ENCODE measurements around the gene SMG6.
"Not testable (repeated sequence)": the region's sequence is repeated elsewhere in the genome, so short reads cannot be mapped to it uniquely, and the experiment has no call there.

Gene SMG6

DNA sequence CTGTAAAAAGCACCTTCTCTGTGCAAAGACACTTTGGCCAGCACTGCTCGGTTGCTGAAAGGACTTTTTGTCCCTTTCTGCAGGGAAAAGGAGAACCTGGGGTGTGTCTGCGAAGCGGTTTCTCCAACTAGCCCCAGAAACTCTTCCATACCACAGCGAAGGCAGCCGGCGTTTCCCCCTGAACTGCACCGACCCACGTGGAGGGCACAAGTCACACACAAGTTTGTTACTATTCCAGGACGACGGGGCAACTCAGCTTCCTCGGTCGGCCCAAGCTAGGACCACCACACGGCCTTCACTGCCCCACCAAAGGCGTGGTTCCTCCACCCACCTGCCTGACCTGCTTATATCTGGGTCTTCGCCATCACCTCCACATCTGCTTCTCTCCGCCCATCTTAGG lies 280.3 kb downstream of the SMG6 start:
- H3K4me1 ChIP-seq (ENCODE audit: insufficient read depth, low read length): peaks cover 12% of the 10 kb centered on the region
- no peak overlapping the region for H3K27ac ChIP-seq (ENCODE audit: low read depth, low read length)
- H3K27me3 ChIP-seq (ENCODE audit: insufficient read depth, low read length): peaks cover 98% of the 10 kb centered on the region
- H3K9ac ChIP-seq (ENCODE audit: low read depth, low read length): no peak overlapping the region
- no peak overlapping the region for H3K4me3 ChIP-seq (ENCODE audit: low read length)
- WGBS: 37% methylated on average over 16 of the region's 16 CpGs
- H3K9me3 ChIP-seq (ENCODE audit: insufficient read depth, low read depth, low read length): no peaks in the 10 kb centered on the region
- H3K36me3 ChIP-seq (ENCODE audit: insufficient read depth, low read length): no peaks in the 10 kb centered on the region

DNA sequence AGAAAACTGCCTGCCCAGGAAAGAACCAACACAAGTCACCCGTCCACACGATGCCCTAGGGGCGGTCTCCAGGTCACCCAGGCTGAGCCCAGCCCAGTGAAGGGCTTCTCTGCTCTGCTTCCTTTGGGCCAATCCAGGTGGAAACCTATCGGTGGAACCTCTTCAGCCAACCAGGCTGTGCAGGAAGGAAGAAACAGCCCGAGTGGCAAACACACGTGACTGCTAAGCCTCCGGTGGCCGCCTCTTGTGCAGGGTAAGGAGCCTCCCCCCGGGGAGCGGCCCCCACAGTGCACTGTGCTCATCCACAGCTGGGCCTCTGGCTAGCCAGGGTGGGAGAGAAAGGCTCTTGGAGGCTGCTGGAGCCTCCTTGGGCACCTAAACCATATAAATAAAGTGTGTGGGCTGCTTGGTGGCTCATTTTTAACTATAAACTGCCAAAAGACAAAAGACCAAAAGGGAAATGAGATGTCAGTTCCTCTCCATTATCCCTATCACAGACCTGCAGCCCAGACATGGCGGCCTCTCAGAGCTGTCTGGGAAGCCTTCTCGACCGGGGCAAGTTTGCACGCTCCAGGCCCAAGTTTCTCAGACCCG lies 280.8 kb downstream of the SMG6 start:
- H3K9me3 ChIP-seq (ENCODE audit: insufficient read depth, low read depth, low read length): no peaks in the 10 kb centered on the region
- H3K4me3 ChIP-seq (ENCODE audit: low read length): no peak overlapping the region
- H3K27me3 ChIP-seq (ENCODE audit: insufficient read depth, low read length): peaks cover 98% of the 10 kb centered on the region
- H3K36me3 ChIP-seq (ENCODE audit: insufficient read depth, low read length): no peaks in the 10 kb centered on the region
- peaks cover 12% of the 10 kb centered on the region for H3K4me1 ChIP-seq (ENCODE audit: insufficient read depth, low read length)
- WGBS: 84% methylated on average over 15 of the region's 15 CpGs
- H3K9ac ChIP-seq (ENCODE audit: low read depth, low read length): no peak overlapping the region
- no peak overlapping the region for H3K27ac ChIP-seq (ENCODE audit: low read depth, low read length)

DNA sequence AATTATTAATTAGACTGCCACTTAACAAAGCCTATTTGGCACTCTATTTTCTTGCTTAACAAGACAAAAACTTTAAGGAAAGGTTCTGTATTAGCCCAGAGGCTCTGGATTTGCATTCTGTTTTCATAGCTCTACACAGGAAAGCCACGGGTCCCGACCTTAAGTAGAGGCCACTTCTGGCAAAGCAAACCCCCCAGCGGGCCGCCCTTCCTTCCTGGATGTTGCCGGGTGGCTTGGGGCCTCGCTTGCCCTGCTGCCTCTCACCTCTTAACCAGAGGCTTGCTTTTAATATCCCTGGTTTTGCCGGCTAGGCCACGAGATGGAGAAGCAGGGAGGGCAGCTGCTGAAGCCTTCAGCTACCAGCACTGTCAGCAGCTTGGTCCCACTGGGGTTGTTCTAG lies 282.9 kb downstream of the SMG6 start:
- Histone ChIP-seq H3K9me3 (ENCODE audit: insufficient read depth, low read depth, low read length) (no peaks in the 10 kb centered on the region), H3K9ac (ENCODE audit: low read depth, low read length) (no peak overlapping the region), H3K4me1 (ENCODE audit: insufficient read depth, low read length) (peaks cover 12% of the 10 kb centered on the region), H3K36me3 (ENCODE audit: insufficient read depth, low read length) (no peaks in the 10 kb centered on the region), H3K27ac (ENCODE audit: low read depth, low read length) (no peak overlapping the region), H3K4me3 (ENCODE audit: low read length) (no peak overlapping the region), H3K27me3 (ENCODE audit: insufficient read depth, low read length) (peaks cover 87% of the 10 kb centered on the region)
- WGBS: 66% methylated on average over 8 of the region's 8 CpGs

DNA sequence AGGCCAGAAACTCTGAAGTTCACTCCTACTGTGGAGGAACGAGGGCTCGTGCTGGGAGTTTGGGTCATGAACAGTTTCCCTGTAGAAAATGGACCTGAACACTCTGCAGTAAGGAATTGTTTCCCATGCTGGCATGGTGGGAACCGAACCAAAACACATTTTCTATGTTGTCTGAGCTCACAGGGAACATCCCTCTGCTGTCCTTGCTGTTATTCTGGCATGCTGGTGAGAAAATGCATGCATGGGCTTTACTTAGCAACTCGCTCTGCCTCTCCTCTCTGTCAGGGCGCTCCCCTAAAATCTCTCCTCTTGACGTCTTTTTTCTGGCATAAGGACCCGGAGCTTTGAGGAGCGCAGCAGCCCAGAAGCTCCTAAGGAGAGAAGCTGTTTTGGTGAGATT lies 283.9 kb downstream of the SMG6 start:
- peaks cover 12% of the 10 kb centered on the region for H3K4me1 ChIP-seq (ENCODE audit: insufficient read depth, low read length)
- peaks cover 81% of the 10 kb centered on the region for H3K27me3 ChIP-seq (ENCODE audit: insufficient read depth, low read length)
- H3K9me3 ChIP-seq (ENCODE audit: insufficient read depth, low read depth, low read length): no peaks in the 10 kb centered on the region
- no peaks in the 10 kb centered on the region for H3K36me3 ChIP-seq (ENCODE audit: insufficient read depth, low read length)
- H3K4me3 ChIP-seq (ENCODE audit: low read length): no peak overlapping the region
- H3K9ac ChIP-seq (ENCODE audit: low read depth, low read length): no peak overlapping the region
- WGBS: 90% methylated on average over 8 of the region's 8 CpGs
- no peak overlapping the region for H3K27ac ChIP-seq (ENCODE audit: low read depth, low read length)

DNA sequence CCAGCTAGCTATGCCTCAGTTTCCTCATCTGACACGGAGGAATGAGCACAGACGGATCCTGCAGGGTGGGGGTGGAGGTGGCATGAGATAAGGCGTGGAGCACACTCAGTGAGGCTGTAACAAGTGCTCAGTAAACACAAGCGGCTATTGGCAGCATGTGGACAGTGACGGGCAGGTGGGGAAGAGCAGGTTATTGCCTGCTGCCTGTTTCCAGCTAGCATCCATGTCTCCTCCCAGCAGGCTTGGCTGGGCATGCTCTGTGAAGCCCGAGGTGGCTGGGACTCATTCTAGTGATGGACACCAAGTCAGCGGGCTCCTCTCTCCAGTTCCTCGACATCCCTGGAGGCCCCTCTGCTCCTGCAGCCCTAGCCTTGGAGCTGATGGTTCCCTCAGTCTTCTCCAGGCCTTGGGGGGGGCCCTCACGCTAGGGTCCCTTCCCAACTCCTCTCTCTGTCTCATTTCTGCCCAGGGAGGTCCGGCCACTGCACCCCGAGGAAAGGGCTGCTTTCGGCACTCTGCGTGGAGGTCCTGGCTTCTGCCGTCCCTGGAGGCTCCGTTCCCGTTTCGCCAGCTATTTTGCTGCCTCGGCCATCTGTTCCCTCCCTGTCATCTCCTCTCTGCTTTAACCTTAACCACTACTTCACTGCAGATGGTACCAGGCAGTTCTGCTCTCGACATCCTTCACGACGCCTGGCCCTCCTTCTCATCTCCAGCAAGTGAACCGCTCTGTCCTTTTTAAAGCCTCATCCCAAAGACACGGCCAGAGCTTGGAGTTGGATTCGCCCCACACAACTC lies 284.7 kb downstream of the SMG6 start:
- Histone ChIP-seq H3K9ac (ENCODE audit: low read depth, low read length) (no peak overlapping the region), H3K4me1 (ENCODE audit: insufficient read depth, low read length) (peaks cover 7% of the 10 kb centered on the region), H3K4me3 (ENCODE audit: low read length) (no peak overlapping the region), H3K27me3 (ENCODE audit: insufficient read depth, low read length) (peaks cover 78% of the 10 kb centered on the region), H3K27ac (ENCODE audit: low read depth, low read length) (no peak overlapping the region), H3K36me3 (ENCODE audit: insufficient read depth, low read length) (no peaks in the 10 kb centered on the region), H3K9me3 (ENCODE audit: insufficient read depth, low read depth, low read length) (no peaks in the 10 kb centered on the region)
- 89% methylated on average over 24 of the region's 24 CpGs for WGBS

DNA sequence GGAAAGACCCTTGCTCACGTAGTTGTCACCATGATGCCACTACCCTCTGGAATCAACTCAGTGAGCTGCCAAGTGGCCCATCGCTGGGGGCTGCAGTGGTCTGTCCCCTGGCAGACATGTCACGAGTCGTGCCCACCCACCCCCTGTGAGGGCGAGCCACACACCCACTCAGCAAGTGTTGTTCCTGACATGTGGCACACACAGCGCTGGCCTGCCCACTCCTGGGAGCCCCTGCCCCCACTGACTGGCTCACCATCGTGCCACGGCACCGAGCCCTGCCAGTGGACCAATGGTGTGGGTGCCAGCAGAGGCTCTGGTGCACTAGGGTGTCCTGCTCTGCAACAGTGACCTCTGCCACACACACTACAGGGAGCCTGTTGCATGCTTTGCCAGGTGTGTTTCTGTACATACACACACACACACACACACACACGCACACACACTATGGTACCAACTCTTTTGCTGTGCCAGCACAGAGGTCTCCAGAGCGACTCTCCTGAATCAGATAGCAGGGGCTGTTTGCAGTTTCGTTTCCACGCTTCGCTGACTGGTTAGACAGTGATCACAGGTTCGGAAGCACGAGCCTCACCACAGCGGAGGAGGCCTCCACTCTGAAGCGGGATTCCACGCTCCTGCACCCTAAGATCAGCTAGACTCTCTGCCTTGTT lies 286.2 kb downstream of the SMG6 start:
- H3K9ac ChIP-seq (ENCODE audit: low read depth, low read length): no peak overlapping the region
- H3K27ac ChIP-seq (ENCODE audit: low read depth, low read length): no peak overlapping the region
- peaks cover 68% of the 10 kb centered on the region for H3K27me3 ChIP-seq (ENCODE audit: insufficient read depth, low read length)
- no peaks in the 10 kb centered on the region for H3K4me1 ChIP-seq (ENCODE audit: insufficient read depth, low read length)
- H3K4me3 ChIP-seq (ENCODE audit: low read length): no peak overlapping the region
- WGBS: 92% methylated on average over 19 of the region's 19 CpGs
- H3K9me3 ChIP-seq (ENCODE audit: insufficient read depth, low read depth, low read length): no peaks in the 10 kb centered on the region
- no peaks in the 10 kb centered on the region for H3K36me3 ChIP-seq (ENCODE audit: insufficient read depth, low read length)

DNA sequence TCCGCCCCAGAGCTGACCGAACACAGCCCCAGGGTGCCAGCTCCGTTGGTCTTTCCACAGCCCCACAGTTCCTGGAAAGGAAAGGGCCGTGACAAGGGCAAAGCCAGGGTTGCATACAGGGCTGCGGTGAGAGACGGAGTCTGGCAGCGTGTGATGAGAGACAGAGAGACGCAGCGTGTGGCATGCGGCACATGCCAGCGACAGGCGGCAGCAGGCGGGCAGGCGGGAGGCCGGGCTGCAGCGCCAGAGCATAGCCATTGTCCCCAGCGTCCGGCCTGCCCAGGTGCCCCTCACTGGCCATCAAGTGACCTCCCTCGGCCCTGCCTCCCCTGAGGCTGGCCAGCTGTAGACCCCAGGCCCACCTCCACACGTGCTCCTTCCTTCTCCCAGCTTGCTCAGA lies 287.1 kb downstream of the SMG6 start:
- Histone ChIP-seq H3K4me1 (ENCODE audit: insufficient read depth, low read length) (peaks cover 2% of the 10 kb centered on the region; the same call in 1 of the 2 replicates), H3K4me3 (ENCODE audit: low read length) (no peak overlapping the region), H3K9ac (ENCODE audit: low read depth, low read length) (no peak overlapping the region), H3K9me3 (ENCODE audit: insufficient read depth, low read depth, low read length) (no peaks in the 10 kb centered on the region), H3K36me3 (ENCODE audit: insufficient read depth, low read length) (no peaks in the 10 kb centered on the region), H3K27ac (ENCODE audit: low read depth, low read length) (no peak overlapping the region), H3K27me3 (ENCODE audit: insufficient read depth, low read length) (peaks cover 60% of the 10 kb centered on the region)
- WGBS: 89% methylated on average over 20 of the region's 20 CpGs

DNA sequence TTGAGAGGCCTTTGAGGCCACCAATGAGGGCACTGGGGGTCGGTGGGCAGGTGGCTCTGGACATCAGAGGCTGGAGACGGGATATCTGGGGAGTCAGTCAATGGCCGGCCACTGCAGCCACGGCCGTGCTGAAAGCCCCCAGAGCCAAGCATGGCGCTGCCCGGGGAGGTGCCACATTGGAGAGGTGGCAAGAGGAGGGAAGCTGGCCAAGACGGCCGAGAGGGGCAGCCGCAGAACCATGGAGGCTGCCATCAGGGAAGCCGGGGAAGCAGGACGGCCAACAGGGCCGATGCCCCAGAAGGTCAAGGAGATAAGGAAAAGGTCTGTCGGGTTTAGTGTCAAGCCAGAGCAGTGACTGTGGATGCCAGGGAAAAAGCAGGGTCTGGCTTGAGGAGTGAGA lies 288.3 kb downstream of the SMG6 start:
- H3K27ac ChIP-seq (ENCODE audit: low read depth, low read length): no peak overlapping the region
- H3K9me3 ChIP-seq (ENCODE audit: insufficient read depth, low read depth, low read length): no peaks in the 10 kb centered on the region
- peaks cover 7% of the 10 kb centered on the region; the same call in 1 of the 2 replicates for H3K4me1 ChIP-seq (ENCODE audit: insufficient read depth, low read length)
- WGBS: 92% methylated on average over 14 of the region's 14 CpGs
- H3K9ac ChIP-seq (ENCODE audit: low read depth, low read length): no peak overlapping the region
- H3K4me3 ChIP-seq (ENCODE audit: low read length): no peak overlapping the region
- H3K27me3 ChIP-seq (ENCODE audit: insufficient read depth, low read length): peaks cover 51% of the 10 kb centered on the region
- H3K36me3 ChIP-seq (ENCODE audit: insufficient read depth, low read length): no peaks in the 10 kb centered on the region

DNA sequence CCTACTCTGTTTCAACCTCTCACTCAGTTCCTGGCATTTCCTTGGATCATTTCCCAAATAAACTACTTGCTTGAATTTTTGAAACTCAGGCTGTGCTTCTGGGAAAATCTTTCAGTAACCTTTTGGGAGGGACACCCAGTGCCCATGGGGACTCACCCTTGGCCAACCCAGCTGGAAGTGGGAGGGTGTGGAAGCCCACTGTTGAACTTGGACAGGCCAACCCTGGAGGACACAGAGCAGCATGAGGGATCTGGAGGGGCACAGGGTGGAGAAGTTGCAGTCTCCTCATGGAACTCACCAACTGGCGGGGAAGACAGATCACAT lies 289.6 kb downstream of the SMG6 start:
- WGBS: 91% methylated on average over 1 of the region's 1 CpG
- Histone ChIP-seq H3K27ac (ENCODE audit: low read depth, low read length) (no peak overlapping the region), H3K27me3 (ENCODE audit: insufficient read depth, low read length) (peaks cover 38% of the 10 kb centered on the region), H3K9me3 (ENCODE audit: insufficient read depth, low read depth, low read length) (no peaks in the 10 kb centered on the region), H3K4me3 (ENCODE audit: low read length) (no peak overlapping the region), H3K36me3 (ENCODE audit: insufficient read depth, low read length) (no peaks in the 10 kb centered on the region), H3K9ac (ENCODE audit: low read depth, low read length) (no peak overlapping the region), H3K4me1 (ENCODE audit: insufficient read depth, low read length) (peaks cover 7% of the 10 kb centered on the region; the same call in 1 of the 2 replicates)

DNA sequence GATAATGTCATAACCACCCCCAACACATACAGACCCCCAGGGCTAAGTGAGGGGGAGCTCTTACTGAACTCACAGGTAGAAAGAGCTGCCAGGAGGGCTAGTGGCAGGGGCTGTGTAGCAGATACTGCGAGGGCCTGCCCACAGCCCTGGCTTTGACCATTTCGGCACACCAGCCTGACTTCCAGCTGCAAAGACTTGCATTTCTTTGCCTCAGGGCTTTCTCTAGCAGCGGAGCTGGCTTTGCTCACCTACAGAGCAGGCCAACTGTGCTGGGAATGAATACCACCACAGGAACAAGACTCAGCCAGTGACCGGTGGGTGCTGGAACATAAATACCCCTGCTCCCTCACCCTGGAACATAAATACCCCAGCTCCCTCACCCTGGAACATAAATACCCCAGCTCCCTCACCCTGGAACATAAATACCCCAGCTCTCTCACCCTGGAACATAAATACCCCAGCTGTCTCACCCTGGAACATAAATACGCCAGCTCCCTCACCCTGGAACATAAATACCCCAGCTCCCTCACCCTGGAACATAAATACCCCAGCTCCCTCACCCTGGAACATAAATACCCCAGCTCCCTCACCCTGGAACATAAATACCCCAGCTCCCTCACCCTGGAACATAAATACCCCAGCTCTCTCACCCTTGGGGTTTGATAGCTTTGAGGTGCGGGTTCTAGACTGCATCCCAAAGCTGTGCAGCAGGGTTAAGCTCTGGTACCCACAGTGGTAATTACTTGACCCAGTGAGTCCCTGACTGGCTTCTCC lies 290.2 kb downstream of the SMG6 start:
- not testable (repeated sequence) for H3K36me3 ChIP-seq (ENCODE audit: insufficient read depth, low read length); H3K9me3 ChIP-seq (ENCODE audit: insufficient read depth, low read depth, low read length); H3K9ac ChIP-seq (ENCODE audit: low read depth, low read length); H3K27ac ChIP-seq (ENCODE audit: low read depth, low read length); H3K4me3 ChIP-seq (ENCODE audit: low read length); H3K4me1 ChIP-seq (ENCODE audit: insufficient read depth, low read length)
- H3K27me3 ChIP-seq (ENCODE audit: insufficient read depth, low read length): peaks cover 32% of the 10 kb centered on the region
- 70% methylated on average over 6 of the region's 6 CpGs for WGBS

DNA sequence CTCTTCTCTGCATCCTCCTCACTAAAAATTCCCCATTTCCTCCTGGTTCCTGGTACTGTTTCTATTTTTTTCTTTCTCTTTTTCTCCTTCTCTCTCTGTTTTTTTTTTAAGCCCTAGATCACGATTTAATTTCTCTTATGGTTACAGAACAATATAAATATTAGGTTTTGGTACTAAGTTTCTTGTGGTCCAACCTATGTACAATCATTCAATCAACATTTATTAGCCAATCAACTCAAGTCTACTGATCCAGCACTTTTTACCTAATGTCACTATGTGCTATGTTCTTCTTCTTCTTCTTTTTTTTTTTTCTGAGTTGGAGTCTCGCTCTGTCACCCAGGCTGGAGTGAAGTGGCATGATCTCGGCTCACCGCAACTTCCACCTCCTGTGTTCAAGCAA lies 291.1 kb downstream of the SMG6 start:
- H3K27me3 ChIP-seq (ENCODE audit: insufficient read depth, low read length): peaks cover 23% of the 10 kb centered on the region
- peaks cover 7% of the 10 kb centered on the region; the same call in 1 of the 2 replicates for H3K4me1 ChIP-seq (ENCODE audit: insufficient read depth, low read length)
- no peak overlapping the region for H3K4me3 ChIP-seq (ENCODE audit: low read length)
- no peaks in the 10 kb centered on the region for H3K9me3 ChIP-seq (ENCODE audit: insufficient read depth, low read depth, low read length)
- H3K9ac ChIP-seq (ENCODE audit: low read depth, low read length): no peak overlapping the region
- WGBS: 94% methylated on average over 3 of the region's 4 CpGs
- H3K36me3 ChIP-seq (ENCODE audit: insufficient read depth, low read length): no peaks in the 10 kb centered on the region
- H3K27ac ChIP-seq (ENCODE audit: low read depth, low read length): no peak overlapping the region

Measured in HUES64 (cell line).